GM12891 (cell line): ENCODE results near the gene ZNF462.

ENCODE experiments used
- PAX5 ChIP-seq: IDR thresholded peaks from 2 replicates; pipeline ENCODE4 v1.6.1; 2011; ENCODE audit warnings: low read length, moderate library complexity, mild to moderate bottlenecking; ENCODE audit not compliant: insufficient read depth, severe bottlenecking
- POLR2A ChIP-seq: IDR thresholded peaks from 2 replicates; pipeline ENCODE4 v1.6.1; 2011; ENCODE audit warnings: low read depth, low read length, control low read depth
- POLR2AphosphoS5 ChIP-seq: IDR thresholded peaks from 2 replicates; pipeline ENCODE4 v1.6.1; 2011; ENCODE audit warnings: low read depth, low read length, control low read depth
- POU2F2 ChIP-seq: IDR thresholded peaks from 2 replicates; pipeline ENCODE4 v1.6.1; 2011; ENCODE audit warnings: low read depth, mild to moderate bottlenecking, control low read depth, low read length, moderate library complexity
- SPI1 ChIP-seq: IDR thresholded peaks from 2 replicates; pipeline ENCODE4 v1.6.1; 2011; ENCODE audit warnings: low read depth, low read length, control low read depth
- TAF1 ChIP-seq: IDR thresholded peaks from 2 replicates; pipeline ENCODE4 v1.6.1; 2011; ENCODE audit warnings: low read depth, low read length, control low read depth

DNA sequence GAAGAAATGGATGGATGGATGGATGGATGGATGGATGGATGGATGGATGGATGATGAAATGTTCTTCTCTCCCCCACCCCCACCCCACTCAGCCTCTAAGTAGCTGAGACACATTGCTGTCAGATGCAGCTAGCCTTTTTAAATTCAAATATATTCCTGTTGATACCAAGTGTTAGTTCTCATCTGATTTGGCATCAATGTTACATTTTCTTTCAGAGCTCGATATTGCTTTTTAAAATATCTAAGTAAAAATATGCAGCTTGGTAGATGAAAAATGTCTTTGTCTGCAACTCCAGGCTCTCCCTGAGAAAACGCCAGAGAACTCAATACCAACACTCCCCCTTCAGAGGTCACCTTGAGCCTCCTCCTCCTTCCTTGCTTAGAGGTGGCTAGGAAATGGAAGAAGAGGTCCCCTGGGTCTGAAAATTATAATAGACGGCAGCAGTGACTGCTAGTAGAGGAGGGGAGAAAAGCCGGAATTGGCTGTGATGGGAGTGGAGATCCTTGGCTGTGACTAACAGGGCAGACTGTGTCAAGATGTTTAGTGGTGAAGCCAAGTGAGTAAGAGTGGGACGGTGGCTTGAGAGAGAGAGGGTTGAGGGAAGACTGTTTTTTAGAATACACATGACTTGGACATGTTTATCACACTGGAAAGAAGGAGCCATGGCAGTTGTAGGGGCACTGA lies 156.0 kb downstream of the ZNF462 start:
- TF ChIP-seq POLR2AphosphoS5 (no peak), SPI1 (no peak), POU2F2 (no peak), POLR2A (no peak), TAF1 (no peak), PAX5 (no peak)
